NCI-H1417 (cell line): ENCODE data around the gene FEZ2.

ENCODE experiments used
- DNase-seq, 3 experiments: peaks; one replicate each; lab custom pipeline; 2025; lab: John Stamatoyannopoulos, UW

FEZ2 gene

DNA sequence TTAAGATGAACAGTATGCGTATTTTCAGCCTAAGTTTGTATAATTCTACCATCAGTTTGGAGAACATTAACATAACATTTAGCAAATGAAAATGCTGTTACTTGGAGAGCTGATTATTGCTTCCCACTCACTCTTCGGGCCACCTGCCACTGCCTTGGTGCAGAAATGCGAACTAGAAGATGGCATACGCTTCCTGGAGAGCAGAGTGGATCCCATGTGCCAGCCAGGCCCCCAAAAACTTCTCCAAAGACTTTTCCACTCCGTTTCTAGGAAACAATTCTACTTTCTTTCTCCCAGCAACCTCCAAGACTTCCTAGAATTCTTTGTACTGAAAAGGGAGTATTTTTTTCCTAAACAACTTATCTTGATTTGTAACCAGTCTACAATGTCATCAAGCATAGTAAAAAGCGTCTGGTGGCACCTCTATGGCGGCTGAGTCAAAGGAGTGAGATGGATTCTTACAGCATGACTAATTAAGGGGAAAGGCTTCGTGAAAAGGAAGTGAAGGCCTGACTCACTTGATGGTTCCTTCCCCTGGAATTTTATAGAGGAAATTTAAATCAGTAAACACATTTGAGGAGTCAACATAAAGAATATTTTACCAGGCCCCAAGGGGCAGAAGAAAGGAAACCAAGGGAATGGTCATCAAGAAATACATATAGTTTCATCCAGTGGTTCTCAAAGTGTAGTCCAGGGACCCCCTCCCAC is 36.6 kb downstream of the FEZ2 start:
- DNase-seq = no peak

DNA sequence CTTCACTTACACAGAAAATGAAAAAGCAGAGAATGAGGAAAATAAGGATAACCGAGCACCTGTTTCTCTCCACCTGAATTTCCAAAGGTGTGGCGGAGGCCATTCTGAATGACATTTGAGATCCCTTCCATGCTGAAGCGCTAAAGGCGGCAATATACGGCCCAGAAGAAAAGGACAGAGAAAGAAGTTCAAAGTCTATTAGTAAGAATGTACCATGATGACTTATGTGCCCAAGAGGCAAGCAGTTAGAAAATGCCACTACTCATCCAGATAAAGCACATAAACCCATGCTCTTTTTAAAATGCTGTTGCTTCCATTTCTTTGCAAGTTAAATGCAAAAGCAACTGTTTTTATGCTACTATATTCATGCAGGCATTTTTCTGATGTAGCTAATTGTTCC is 37.2 kb downstream of the FEZ2 start:
- DNase-seq = no peak

DNA sequence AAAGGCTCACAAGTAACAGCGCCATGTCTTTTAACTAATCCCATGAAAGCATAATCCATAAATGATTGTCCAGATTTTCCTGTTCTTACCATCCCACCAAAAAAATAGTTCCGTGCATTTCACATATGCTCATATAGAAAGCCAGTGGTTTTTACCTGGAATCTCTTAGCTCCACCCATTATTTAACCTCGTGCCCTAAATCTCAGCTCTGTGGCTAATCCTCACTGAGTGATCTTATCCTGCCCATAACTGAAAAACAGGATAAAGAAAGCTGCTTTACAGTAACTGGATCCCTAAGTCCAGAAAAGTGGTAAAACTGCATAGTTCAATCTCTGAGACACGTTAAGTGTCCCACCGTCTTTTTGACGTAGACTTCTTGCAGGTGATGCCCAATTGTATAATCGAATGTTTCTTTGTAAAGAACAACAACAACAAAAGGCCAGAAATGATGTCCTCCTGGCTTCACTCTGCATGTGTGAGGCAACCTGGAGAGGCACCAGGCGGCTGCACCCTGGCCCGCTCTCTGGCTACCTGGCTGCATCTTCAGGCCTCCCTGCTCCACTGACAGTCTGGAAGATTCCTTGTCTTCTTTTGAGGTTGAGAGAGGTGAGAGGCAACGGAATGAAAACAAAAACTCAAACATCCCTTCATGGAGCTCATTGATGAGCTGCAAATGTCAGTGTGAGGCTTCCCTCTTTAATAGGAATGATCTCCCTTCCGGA is 38.6 kb downstream of the FEZ2 start:
- no peak for DNase-seq

DNA sequence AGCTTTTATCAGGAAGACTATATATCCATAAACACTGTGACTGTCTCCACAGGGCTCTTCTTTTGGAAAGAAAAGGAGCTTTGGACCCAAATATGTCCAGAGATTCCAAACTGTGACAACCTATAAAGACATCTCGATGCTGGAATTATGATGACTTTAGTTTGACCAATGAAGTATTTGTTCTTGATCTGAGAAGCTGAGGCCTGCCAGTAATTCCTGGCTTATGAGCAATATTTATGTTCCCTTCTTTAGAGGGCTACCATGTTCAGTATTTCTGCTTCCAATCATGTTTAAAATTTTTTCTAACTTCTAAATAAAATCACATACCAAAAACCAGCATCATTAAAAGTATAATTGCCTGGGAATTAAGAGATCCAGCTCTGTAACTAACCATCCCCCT is 41.1 kb downstream of the FEZ2 start:
- DNase-seq = no peak

DNA sequence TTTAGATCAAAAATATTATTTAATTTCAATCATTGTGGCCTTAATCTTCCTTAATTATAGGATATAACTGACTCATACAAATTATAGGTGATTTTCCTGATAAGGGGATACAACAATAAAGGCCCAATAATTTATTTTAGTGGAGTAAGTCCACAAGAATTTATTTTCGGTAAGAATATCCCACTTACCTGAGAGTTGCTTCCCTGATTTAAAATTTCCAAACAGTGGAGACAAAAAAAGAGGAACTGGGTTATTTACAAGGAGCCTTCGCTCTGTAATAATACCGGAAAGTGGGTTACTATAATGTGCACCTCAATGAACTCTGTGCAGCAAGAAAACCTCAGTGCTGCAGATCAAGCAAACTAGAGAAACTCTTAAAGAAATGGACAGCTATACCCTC is 42.2 kb downstream of the FEZ2 start:
- DNase-seq = no peak

DNA sequence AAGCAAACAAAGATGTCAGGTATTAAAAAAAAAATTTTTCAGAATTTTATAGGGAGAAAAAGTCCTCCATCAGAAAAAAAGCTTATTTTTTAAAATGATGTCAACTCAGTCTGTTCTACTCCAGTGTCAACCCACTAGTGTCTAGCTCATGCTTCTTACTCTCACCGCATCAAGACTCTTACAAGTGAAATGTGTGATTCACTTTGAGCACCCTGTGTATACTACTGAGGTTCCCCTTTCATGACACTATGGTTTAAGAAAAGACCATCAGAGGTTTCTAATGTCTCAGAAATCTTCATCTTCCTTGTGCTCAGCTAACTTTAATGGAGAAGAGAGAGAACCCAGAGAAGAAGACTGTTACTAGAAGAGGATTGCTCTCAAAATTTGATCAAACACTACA is 43.4 kb downstream of the FEZ2 start:
- no peak for DNase-seq

DNA sequence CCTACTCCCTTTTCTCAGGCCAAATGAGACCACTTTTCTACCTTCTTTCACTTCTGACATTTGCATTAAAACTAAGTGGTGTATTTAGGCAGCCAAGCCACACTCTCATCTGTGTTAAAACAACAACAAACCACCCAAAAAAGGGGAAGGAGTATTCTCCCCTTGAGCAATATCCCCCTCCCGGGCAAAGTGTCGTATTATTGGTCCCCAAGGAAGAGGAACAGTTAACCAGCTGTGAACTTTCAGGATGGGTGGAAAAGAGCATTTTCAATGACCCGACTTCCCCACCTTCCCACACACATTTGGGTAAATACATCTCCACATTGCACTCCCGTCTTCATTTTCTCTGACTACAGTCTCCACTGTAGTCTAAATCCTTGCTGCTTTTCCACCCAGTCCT is 44.3 kb downstream of the FEZ2 start:
- no peak for DNase-seq

DNA sequence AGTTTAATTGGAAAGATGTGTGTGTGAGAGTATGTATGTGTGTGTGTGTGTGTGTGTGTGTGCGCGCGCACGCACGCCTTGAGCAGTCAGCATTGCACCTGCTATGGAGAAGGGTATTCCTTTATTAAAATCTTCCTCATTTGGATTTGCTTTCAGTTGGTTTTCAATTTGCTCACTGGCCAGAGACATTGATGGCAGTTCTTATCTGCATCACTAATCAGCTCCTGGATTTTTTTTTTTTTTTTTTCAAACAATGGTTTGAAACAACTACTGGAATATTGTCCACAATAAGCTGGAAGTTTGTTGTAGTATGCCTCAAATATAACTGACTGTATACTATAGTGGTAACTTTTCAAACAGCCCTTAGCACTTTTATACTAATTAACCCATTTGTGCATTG is 48.0 kb downstream of the FEZ2 start:
- DNase-seq = no peak

DNA sequence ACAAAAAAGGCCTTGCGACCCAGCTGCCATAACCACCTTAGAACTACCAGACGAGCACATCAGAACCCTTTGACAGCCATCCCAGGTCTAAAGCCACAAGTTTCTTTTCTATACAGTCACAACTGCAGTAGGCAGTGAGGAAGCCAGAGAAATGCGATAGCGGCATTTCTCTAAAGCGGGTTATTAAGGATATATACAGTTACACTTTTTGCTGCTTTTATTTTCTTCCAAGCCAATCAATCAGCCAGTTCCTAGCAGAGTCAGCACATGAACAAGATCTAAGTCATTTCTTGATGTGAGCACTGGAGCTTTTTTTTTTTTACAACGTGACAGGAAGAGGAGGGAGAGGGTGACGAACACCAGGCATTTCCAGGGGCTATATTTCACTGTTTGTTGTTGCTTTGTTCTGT is 48.8 kb downstream of the FEZ2 start:
- no peak for DNase-seq

DNA sequence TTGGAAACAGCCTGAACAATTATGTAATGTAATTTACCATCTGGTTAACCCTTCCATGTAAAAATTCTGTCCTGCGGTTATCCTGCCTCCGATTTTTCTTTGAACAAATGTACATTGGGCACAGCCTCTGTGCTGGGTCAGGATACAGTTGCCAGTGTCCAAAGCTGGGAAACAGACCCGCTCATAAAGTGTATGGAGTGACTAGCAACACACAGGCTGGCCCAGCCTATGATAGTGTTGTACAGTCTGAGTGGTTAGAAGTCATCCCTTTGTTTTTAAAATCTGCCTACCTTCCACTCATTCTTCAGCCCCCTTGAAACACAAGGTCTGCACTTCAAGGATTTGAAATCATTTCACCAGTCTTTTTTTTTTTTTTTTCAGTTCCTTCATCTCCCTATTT is 50.1 kb downstream of the FEZ2 start:
- DNase-seq = no peak

DNA sequence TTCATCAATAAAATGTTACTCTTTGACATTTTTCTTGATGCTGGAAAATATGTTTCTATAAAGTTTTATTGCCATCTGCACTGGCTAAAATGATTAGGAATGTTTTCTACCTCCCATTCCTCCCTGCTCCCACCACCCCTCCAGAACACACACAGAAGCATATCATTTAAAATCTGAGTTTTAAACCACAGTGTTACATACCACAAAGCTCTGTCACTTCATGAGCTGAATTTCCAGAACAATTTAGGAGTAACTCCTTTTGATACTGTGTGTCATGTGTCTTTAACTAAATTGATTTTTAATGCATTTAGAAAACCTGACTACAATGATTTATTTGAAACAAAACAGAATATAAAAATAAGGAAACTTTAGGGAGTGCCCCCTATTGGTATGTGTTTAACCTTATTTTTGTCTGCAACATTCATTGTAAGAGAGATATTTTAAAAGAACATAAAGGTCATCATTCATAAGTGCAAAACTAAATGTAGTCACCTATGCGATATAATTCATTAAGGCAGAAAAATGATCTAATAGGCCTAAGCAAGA is 52.0 kb downstream of the FEZ2 start:
- no peak for DNase-seq

DNA sequence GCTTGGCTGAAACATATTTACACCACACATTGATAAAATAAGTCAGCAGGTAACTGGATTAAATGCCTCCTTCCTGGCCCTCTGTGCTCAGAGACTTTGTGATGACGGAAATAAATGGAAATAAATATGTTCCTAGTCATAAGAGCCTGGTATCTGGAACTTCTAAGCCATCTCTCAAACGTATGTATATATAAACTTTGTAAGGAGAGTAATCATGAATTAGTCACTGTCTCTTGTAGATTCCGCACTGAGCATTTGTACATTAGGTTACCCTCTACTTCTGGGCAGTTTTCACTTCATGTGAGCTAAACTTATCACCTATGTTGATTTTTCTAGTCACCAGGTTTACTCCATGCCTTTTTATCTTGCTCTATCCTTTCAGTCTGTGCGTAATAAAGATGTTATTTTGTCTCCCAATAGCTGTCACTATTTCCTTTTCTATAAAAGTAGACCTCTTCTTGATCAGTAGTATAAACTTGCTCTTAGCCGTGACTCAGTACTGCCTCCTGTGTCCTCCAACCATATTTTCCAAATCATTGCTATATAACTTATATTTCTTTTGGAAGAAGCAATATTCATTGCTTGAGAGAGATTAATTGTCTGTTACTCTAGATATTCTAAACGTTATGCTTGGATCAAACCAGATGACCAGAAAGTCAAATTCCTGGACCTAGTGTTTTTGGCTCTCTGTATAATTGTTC is 53.2 kb downstream of the FEZ2 start:
- no peak for DNase-seq

DNA sequence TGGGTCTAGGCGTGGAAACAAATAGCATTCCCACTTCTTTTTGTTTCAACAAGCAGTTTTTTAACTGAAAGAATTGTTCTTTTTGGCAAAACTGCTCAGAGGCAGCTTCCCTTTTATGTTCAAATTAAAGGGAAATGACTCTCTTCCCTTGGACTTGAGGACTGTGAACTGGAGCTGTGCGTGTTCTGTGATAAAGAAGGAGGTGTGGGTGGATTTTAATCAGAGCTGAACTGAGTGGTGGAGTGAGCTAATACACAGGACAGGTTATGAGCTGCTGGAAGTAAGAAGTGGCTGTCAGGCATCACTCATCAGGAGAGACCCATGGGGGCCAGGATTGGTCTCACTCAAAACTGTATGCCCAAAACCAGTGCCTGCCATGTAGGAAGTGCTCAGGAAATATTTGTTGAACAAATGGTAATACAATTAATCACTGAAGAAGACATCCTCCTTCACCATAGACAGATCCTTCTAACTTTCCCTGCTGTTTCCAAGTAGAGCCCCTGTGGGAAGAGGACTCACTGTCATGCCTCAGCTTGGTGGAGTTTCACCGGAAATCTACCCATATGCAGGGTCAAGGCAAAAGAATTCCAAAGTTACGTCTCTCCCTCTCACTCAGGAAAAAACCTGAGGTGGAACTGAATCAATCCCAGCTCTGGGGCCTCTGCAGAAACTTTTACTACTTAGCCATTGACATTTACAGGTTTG is 55.9 kb downstream of the FEZ2 start:
- no peak for DNase-seq

DNA sequence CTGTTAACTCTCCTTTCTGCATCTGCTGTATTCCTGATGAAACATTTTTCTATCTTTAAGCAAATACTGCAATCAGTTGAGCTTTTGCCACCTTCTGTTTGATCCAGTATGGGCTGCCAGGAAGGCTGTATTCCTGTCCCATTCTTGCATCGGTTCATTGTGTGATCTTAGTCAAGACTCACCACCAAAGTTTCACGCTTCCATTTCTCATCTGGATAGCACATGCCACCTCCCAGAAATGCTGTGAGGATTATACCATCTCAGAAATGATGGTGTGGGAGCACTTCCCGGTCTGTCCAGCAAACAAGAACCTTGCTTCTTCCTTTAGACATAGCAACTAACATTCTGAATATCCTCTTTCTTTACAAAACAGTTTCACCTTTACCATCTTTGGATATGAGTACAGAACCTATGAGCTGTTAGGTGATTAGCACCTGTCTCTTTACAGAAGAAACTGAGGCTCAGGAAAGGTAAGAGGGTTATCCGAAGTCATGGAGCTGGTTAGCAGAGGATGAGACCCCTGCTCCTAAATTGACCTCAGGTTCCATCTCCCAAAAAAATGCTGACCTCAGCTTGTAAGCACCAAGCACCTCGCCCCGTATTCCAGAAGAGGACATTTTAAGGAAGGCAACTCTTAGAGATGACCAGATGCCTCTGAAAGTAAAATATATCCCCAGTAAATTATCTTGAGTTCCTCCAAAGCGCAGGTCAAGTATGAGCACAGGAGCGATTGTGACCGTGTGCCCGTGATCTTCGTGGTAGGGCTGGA is 56.8 kb downstream of the FEZ2 start:
- no peak for DNase-seq

DNA sequence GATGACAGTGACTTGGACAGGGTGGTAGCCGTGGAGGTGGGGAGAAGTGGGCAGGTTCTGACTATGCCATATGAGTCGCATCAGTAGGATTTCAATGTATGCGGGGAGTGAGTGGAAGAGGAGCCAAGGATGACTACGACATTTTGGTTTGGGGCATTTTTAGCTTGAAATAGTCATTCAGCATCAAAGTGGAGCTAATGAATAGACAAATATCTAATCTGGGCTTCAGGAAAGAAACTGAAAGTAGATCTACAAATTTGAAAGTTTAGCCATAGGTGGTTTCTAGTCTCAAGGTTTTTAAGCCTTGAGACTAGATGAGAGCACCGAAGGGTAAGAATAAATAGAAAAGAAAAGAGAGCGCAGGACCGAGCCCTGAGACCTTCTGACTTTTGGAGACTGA is 58.3 kb downstream of the FEZ2 start:
- DNase-seq = no peak

DNA sequence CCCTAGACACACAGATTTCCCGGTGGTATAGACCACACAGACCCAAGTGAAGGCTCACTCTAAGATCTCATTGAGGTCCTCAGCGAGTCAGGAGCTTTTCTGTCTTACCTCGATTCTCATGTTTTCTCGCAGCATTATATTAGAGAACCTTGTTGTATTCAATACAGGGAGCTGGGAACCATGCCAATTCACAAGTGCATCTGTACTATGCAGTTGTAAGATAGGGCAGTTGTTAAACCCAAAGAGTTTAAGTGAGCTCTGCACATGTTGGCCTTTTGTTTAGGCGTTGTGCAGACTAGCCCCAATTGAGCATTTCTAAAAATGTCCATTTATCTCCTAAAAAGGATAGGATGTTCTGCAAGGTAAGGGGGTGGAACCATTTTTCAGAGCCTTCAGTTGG is 59.6 kb downstream of the FEZ2 start:
- peak; percentile 29 to 85 (median 72) for DNase-seq

DNA sequence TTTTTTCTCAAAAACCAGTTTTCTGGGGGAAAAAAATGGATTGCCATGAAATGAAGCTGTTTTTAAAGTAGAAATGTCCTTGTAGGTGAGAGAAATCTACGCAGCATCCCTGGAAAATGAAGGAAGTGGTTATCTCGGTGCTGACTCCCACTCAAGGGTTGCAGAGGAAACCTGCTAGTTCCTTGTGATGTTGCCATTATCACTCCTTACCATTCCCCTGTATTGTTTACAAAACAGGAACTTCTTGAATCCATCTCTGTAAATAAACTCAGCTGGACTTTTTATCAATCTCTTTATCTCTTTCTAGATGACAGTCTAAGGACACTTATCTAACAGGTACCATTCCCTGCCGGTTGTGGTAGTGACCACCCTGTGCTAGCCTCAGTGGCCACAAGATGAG is 61.2 kb downstream of the FEZ2 start:
- no peak for DNase-seq

DNA sequence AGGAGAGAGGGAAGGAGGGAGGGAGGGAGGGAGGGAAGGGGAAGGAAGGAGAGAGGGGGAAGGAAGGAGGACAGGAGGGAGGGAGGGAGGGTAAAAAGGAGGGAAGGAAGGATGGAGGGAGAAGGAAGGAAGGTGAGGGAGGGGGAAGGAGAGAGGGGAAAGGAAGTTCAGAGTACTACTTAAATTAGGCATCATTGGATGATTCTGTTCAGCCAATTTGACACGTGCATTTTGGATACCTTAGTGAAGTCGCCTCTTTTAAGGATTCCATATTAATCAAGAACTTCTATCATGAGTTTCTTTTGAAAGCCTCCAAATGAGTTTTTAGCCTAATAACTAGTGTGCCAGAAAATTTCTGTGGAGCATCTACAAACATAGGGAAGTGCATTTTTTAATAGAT is 62.9 kb downstream of the FEZ2 start:
- no peak for DNase-seq

DNA sequence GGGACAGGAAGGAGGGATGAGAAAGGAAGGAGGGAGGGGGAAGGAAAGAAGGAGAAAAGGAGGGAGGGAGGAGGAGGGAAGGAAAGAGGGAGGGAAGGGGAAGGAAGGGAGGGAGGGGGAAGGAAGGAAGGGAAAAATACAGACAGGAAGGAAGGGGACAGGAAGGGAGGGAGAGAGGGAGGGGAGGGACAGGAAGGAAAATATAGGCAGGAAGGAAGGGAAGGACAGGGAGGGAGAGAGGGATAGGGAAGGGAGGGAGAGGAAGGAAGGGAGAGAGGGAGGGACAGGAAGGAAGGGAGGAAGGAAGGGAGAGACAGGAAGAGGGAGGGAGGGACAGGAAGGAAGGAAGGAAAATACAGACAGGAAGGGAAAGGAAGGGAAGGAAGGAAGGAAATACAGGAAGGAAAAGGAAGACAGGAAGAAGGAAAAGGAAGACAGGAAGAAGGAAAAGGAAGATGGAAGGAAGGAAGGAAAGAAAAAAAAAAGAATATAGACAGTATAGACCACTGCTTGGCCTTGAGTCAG is 63.6 kb downstream of the FEZ2 start:
- DNase-seq = no peak

DNA sequence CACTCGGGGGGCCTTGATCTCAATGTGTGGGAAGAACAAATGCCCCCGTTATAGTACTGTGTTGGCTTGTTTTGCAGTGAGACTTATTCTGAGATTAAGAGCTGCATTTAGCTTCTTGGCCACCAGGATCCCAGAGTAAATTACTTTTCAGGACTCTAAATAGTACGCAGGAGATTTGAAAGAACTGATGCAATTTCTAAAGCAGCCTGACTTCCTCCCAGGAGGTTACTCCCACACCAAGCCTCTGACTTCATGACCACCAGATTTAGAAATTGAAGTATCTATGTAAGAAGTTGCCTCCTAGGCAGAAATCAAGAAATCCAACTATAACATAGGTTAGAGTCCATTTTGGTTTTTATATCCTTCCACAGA is 67.0 kb downstream of the FEZ2 start:
- DNase-seq = no peak

DNA sequence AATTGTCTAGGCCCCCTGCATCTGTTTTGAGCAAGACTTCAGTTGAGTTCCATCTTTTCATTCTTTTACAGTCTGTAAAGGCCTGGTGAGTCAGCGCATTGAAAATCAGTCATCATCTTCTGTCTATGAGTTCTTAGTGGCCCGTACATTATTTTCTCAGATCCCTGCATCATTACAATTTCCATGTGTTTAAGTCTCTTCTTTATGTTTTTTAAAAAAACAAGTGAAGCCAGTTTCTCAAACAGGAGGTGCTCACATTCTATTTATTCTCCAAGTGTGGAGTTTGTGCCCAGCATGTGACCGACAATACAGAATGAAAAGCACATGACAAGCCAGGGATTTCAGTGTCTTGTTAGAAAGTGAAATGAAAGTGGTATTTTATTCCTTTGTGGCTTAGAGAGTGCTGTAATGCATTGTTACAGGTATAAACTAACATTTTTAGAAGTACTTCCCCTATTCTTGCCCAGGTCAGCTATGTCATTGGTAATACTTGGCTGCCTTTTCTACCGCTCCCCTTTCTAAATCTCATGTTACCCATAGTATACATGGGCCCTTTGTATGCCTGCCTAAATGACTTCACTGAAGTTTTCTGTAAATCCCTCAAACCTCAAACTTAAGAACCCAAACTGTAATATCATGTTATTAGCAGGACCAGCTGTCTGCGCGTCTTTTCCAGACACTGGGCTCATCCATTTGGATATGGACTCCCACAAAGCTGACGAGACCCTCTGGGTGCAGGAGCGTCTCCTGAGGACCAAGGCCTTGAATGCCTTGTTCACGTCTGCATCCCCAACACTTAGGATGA is 67.6 kb downstream of the FEZ2 start:
- DNase-seq = no peak
